Activated naive CD8-positive, alpha-beta T cell treated with anti-CD3 and anti-CD28 coated beads, Interleukin-2, amount 50 U/mL, for 16 hours (primary cell): ENCODE results near the gene ZFP14.

Source experiments
- DNase-seq: peaks from one replicate; pipeline ENCODE4 v3.0.0-alpha.2; 2020; ENCODE audit warnings: low read depth, low spot score

The ZFP14 gene

DNA sequence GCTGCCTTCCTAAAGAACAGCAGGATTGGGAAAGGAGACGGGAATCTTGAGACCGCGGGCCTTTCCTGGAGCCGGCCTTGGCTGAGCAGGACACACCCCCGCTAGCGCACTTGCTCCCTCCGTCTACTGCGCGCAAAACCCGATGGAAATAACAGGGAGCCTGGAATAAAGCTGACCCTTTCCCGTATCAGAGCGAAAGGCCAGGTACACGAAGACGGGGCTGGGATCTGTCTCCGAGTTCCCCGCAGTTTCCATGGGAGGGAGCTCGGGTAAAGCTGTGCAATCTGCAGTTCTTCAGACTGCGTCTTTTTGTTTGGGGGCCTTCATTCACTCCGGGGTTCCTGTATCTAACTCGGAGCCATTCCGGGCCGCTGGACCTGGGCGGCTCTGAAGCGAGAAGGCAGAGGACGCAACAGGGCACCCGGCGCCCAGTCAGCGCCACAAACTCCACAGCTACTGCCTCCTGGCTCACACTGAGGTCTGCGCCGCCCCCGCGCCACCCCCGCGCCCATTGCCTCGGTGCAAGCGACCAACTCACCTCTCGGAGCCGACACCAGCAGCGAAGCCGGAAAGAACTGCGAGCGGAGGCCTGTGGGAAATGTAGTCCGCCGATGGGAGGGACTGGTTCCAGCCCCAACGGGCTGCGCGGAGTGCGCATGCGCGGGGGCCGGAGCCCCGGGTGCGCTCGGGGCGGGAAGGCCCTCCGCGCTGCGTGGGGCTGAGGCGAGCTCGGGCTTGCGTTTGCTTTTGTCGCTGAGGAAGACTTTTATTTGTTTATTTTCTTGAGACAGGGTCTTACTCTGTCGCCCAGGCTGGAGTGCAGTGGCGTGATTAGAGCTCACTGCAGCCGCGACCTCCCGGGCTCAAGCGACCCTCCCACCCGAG lies at the start of gene ZFP14:
ZFP14 (minus strand) TSS at position 577 of the 885 bp plus-strand sequence. CDS start 11,309 bp downstream, outside the sequence.
- DNase-seq: peak; percentile 89

DNA sequence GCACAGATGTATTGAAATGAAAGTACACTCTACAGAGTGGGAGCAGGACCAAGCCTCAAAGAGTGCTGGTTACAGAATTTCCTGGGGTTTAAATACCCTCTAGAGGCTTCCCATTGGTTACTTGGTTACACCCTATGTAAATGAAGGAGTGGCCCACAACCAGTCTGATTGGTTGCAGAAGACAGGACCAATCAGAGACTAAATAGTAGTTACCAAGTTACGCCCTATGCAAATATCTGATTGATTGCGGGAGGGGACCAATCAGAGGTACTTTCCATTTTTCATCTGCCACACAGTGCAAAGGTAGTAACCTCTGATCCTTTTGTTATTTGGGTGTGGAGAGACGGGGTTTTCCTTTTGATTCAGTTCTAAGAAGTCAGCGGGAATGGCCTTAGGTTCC lies 44.9 kb upstream of the ZFP14 start:
- no peak for DNase-seq

DNA sequence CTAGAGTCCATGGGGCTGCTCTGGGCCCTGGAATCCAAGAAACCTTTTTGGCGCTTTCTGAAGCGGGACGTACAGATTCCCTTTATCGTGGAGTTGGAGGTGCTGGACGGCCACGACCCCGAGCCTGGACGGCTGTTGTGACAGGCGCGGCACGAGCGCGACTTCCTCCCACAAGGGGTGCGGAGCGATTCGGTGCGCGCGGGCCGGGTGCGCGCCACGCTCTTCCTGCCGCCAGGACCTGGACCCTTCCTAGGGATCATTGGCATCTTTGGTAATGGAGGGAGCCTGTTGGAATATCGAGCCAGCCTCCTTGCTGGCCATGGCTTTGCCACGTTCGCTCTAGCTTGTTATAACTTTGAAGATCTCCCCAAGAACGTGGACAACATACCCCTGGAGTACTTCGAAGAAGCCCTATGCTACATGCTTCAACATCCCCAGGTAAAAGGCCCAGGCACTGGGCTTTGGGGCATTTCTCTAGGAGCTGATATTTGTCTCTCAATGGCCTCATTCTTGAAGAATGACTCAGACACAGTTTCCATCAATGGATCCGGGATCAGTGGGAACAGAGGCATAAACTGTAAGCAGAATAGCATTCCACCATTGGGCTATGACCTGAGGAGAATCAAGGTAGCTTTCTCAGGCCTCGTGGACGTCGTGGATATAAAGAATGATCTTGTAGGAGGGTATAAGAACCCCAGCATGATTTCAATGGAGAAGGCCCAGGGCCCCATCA lies 42.9 kb upstream of the ZFP14 start:
- DNase-seq: no peak

DNA sequence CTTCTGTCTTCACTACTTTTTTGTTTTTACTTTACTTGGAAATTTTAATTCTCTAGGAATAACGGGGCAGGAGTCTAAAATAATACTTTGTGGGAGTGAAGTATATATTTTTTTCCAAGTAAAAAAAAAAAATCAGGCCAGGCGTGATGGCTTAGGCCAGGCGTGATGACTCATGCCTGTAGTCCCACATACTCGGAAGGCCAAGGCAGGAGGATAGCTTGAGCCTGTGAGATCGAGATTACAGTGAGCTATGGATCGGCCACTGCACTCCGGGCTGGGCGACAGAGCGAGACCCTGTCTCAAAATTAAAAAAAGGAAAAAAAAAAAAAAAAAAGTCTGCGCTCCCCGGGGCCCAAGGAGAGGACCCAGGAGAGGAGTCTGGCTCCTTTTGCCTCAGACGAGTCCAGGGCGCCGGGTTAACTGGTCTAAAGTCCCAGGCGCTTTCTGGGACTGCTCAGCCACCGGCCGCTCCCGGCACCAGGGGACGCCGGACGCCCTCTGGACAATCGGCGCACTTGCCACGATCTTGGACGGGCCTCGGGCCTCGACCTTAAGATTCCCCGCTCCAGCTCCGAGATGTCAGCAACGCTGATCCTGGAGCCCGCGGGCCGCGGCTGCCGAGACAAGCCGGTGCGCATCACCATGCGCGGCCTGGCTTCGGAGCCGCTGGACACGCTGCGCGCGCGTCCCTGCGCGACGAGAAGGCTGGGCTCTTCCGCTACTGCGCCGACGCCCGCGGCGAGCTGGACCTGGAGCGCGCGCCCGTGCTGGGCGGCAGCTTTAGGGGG lies 42.2 kb upstream of the ZFP14 start:
- DNase-seq: no peak

DNA sequence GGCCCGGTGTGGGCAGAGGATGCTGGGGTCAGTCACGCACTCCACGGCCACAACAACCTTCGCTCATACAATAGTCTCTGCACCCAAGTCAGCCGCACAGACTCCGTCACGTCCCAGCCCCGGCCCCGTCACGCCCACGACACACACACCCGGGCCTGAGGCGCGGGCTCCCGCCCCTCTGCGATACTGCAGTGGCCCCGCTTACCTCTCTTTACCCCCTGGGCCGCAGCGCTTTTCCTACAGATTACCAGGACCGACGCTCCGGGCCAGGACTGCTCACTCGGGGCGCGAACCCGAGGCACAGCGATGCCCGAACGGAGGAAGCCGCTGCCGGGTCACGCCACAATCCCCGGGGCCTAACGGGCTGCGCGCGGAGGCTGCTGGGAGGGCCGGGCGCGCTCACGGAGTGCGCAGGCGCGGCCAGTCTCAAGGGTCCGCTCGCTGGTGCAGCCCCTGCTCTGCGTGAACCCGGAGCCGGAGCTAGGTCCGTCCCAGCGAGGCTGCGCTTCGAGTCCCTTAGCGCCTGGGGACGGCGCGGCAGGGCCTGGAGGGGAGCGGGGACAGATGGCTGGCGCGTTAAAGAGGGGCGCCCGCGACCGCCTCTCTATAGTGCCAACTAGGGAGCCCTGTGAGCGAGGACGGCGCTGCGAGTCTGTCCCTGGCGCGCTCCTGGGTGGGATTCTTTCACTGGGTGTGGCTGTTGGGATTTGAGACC lies 39.4 kb upstream of the ZFP14 start, which contains the start of gene ZFP82:
ZFP82 (minus strand) TSS at position 358 of the 715 bp plus-strand sequence. CDS start 8,855 bp downstream, outside the sequence.
- peak; percentile 42 for DNase-seq

DNA sequence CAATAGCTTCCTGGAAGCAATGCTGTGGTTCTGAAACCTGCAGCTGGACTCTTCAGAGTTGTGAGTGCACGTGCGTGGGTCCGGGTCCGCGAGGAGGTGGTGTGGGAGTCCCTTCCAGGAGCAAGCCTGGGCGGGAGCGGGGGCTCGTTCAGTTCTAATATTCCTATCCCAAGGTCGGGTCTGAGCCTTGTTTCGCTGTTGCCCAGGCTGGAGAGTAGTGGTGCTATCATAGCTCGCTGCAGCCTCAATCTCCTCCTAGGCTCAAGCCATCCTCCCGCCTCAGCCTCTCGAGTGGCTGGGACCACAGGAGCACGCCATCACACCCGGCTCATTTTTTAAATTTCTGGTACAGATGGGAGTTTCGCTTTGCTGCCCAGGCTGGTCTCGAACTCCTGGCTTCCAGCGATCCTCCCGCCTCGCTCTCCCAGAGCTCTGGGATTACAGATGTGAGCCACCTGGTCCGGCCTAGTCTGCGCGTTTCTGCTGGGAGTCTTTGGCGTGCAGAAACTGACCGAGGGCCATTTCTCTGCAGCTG lies 38.8 kb upstream of the ZFP14 start:
- DNase-seq: no peak

DNA sequence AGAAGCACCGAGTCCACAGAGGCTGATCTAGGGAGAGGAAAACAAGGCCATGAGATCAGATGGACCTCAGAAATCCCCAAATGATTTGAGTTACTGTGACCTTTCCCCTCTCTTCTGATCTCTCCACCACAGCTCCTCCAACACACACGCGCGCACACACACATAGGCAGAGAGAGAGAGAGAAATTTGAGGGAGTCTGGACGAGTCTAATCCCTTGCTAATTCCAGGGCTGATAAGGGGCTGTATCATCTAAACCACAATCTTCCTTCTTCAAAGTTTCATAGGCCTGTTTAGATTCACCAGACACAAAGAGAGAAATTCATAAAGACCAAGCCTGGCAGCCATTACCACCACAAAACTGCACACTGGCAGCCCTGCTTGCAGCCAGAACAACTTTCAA lies 30.8 kb upstream of the ZFP14 start:
- DNase-seq: no peak

DNA sequence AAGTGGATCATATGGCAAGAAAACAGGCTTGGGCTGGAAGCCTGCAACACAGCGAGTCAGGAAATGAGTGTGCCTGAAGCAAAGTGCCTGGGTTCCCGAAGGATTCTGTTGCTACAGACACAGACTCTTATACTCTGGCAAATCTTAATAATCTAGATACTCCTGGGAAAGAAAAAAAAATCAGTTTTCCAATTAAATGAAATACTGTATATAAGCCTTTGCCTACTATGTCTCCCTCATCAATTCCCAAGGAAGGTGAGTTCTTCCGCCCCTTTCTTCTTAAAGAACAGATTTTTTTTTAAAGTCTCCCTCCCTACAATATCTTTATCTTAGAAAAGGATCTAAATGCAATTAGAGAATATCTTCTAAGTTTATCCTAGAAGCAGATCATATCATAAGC lies 29.1 kb upstream of the ZFP14 start:
- DNase-seq: no peak

DNA sequence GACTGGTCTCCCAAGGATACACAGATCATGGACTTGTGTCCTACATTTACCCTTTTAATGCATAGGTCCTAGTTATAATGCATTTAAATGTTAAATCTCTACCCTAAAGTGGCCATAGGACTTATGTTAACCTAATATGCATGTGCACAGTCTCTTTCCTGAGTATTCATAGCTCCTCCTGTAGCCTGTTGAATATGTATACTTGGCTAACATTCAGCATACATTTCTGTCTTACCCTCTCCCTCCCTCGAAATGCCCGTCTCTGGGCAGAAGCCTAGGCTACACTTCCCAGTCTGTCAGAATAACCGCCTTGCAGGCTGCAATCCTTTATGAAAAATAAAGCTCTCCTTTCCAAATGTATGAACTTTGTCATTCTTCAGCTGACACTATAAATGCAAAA lies 25.5 kb upstream of the ZFP14 start:
- DNase-seq: no peak

DNA sequence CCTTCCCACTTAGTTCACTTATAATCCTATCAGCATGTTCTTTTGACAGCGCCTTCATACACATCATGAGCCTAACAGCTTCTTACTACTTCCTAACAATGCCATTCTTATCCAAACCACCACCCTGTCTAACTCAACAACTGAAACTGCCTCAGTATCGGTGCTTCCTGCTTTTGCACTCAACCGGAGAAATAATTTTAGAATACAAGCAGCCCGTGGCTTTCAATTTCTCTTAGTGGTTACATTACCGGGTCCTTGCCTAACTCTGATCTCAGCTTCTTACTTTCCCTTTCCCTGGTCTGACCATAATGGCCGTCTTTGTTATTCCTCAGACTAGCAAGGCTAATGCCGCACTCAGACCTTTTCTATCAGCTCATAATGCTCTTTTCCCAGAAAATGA lies 22.5 kb upstream of the ZFP14 start:
- DNase-seq: no peak

DNA sequence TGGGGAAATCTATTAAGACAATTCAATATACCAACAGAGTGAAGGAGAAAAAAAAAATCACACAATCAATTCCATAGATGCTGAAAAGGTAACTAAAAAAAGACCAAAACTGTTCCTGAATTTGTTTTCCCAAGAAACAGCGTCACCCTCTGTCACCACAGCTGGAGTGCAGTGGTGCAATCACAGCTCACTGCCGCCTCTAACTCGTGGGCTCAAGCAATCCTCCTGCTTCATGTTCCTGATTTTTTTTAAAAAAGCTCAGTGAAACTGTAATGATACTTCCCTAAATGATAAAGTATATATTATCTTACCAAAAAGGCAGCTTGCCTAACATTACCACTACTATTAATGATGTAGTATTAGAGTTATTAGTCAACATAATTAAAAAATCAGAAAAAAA lies 19.6 kb upstream of the ZFP14 start:
- no peak for DNase-seq

DNA sequence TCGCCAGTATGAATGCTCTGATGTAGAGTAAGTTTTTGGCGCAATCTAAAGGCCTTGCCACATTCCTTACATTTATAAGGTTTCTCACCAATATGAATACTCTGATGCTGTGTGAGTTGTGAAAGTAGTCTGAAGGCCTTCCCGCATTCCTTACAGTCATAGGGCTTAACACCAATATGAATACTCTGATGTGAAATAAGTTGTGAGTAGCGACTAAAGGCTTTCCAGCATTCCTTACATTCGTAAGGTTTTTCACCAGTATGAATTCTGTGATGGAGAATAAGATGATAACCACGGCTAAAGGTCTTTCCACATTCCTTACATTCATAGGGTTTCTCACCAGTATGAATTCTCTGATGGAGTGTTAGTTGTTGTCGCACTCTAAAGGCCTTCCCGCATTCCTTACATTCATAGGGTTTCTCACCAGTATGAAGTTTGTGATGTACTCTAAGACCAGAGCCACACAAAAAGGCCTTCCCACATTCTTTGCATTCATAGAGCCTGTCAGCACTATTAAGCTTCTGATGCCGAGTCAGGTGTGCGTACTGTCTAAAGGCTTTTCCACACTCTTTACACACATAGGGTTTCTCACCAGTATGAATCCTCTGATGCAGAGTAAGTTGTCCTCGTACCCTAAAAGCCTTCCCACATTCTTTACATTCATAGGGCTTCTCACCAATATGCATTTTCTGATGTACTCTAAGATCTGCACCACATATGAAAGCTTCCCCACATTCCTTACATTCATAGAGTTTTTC lies 14.1 kb upstream of the ZFP14 start:
- DNase-seq: no peak

DNA sequence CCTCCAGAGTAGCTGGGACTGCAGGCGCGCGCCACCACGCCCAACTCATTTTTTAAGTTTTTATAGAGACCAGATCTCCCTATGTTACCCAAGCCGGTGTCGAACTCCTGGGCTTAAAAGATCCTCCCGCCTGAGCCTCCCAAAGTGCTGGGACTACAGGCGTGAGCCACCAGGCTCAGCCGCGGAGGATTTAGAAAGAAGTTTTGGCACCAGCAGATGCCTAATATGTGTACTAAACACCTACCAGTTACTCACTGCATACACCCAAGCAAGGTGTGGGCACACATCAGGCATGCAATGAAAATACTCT lies 464 bp upstream of the ZFP14 start:
- no peak for DNase-seq

DNA sequence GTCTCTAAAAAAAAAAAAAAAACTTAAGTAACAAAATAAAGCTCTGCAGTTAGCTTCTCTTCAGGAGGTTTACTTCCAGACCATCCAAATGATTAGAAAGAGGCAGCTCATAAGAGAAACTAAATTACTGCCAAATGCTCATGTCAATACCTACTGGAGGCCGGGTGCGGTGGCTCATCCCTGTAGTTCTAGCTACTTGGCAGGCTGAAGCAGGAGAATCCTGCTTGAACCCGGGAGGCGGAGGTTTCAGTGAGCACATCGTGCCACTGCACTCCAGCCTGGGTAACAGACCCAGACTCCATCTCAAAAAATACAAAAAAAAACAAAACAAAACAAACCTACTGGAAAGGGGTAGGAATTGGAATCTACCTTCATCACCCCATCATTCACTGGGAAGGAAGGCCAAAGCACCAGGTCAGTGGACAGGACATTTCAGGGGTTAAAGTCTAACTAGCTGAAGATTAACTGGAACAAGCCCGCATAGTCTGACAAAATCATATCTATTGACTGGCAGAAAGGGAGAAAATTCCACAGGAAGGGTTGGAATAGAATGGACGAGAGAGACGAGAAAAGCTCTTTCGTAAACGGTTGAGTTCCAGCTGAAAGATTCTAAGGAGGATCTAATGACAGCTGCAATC lies 1.3 kb downstream of the ZFP14 start:
- no peak for DNase-seq

DNA sequence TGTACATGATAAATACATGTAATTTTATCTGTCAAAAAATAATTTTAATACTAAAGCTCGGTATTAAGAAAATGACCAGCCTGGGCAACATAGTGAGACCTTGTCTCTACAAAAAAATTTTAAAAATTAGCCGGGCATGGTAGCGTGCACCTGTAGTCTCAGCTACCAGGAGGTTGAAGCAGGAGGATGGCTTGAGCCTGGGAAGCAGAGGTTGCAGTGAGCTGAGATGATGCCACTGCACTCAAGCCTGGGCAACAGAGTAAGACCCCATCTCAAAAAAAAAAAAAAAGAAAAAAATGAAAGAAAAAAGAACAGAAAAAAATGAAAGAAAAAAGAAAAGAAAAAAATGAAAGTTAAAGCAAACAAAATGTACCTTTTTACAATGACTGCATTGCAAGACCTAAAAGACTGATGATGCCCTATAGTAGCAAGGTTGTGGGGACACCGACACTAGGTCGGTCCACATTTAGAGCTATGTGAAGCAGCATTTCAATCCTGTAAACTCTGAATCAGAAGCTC lies 5.3 kb downstream of the ZFP14 start:
- DNase-seq: no peak

DNA sequence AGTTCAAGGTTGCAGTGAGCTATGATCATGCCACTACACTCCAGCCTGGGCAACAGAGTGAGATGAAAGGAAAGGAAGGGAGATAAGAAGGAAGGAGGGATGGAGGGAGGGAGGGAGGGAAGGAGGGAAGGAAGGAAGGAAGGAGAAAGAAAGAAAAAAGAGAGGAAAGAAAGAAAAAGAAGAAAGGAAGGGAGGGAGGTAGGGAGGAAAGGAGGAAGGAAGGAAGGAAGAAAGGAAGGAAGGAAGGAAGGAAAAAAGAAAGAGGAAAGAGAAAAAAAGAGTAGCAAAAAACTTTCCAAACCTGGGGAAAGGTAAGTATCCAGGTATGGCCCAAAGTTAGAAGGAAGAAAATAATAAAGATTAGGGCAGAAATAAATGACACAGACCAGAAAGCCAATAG lies 7.1 kb downstream of the ZFP14 start:
- no peak for DNase-seq

DNA sequence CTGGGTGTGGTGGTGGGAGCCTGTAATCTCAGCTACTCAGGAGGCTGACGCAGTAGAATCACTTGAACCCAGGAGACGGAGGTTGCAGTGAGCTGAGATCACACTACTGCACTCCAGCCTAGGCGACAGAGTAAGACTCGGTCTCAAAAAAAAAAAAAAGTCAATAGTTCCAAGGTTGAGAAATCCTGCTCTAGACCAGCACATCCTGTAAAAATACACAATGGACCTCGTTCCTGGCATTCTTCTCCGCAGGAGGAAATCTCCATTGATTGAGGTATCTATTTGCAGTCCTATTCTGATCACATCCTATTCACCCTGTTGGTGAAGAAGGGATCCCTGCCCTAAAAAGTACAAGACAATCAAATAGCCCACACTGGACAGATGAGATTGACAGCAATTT lies 15.2 kb downstream of the ZFP14 start:
- no peak for DNase-seq

DNA sequence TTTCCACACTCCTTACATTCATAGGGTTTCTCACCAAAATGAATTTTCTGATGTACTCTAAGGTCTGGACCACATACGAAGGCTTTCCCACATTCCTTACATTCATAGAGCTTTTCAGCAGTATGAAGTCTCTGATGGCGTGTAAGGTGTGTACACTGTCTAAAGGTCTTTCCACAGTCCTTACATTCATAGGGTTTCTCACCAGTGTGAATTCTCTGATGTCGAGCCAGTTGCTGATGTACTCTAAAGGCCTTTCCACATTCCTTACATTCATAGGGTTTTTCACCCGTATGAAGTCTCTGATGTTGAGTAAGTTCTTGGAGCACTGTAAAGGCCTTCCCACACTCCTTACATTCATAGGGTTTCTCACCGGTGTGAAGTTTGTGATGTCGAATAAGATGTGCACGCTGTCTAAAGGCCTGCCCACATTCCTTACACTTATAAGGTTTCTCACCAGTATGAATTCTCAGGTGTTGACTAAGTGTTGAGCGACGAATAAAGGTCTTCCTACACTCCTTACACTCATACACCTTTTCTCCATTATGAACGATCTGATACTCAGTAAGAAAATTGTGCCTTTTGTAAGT lies 38.1 kb downstream of the ZFP14 start:
- no peak for DNase-seq
